GM13976 (cell line): Measurements from ENCODE around the gene MAGEF1.

Source experiments
- DNase-seq: peaks from one replicate; pipeline ENCODE4 v3.0.0; 2012; ENCODE audit warnings: low spot score
- in situ Hi-C: fragments of 300-500 bp; cut with MboI; formaldehyde crosslinking; loops from one replicate; pipeline ENCODE4 v1.12.0; 2022; ENCODE audit warnings: low sequenced_read_pairs, mixed read lengths, inconsistent platforms; ENCODE audit not compliant: unreplicated experiment
- TF ChIP-seq, protein P1 (sequence below): IDR thresholded peaks from 2 replicates; pipeline ENCODE4 v1.5.1; 2012; ENCODE audit warnings: borderline replicate concordance, mild to moderate bottlenecking; ENCODE audit not compliant: insufficient read depth; ENCODE audit errors: extremely low read depth, missing control alignments, control extremely low read depth

MAGEF1 gene

DNA sequence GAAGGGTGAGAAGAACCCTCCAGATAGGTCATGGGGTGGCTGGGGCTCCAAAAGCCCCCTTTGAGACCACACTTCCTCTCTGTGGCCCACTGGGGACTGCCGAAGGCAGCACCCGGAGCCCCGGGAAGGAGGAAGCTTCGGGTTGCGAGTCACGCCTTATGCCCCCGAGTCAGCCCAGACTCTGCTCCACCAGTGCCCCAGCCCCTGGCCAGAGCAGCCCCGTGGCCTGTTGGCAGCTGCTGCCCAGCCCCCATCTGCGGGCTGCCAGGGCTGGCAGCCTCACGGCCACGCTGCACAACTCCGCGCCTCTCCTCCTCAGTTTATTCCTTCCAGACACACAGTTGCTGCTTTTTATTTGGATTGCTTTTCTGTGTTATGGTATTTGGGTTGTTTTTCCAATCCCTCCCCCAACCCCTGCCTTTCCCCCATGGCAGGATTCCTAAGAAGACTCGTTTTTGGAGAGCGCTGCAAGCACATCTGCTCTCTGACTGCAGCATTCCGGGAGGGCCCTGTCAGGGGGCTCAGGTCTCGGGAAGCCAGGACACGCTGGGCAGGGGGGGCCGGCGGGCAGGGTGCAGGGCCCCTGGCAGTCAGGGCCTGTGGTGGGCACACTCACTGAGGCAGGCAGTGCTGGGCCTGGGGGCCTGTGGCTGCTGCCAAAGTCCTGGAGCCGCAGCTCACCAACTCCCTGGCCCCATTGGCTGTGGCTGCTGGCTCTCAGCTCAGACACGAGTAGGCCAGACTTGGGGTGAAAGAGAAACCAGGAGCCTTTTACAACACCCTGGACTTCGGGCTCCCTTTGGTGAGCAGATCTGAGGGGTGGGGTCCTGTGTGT is 20.2 kb downstream of the MAGEF1 start:
- in situ Hi-C loops = no loop called here
- TF ChIP-seq, protein P1, sequence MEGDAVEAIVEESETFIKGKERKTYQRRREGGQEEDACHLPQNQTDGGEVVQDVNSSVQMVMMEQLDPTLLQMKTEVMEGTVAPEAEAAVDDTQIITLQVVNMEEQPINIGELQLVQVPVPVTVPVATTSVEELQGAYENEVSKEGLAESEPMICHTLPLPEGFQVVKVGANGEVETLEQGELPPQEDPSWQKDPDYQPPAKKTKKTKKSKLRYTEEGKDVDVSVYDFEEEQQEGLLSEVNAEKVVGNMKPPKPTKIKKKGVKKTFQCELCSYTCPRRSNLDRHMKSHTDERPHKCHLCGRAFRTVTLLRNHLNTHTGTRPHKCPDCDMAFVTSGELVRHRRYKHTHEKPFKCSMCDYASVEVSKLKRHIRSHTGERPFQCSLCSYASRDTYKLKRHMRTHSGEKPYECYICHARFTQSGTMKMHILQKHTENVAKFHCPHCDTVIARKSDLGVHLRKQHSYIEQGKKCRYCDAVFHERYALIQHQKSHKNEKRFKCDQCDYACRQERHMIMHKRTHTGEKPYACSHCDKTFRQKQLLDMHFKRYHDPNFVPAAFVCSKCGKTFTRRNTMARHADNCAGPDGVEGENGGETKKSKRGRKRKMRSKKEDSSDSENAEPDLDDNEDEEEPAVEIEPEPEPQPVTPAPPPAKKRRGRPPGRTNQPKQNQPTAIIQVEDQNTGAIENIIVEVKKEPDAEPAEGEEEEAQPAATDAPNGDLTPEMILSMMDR = no peak
- DNase-seq = no peak

DNA sequence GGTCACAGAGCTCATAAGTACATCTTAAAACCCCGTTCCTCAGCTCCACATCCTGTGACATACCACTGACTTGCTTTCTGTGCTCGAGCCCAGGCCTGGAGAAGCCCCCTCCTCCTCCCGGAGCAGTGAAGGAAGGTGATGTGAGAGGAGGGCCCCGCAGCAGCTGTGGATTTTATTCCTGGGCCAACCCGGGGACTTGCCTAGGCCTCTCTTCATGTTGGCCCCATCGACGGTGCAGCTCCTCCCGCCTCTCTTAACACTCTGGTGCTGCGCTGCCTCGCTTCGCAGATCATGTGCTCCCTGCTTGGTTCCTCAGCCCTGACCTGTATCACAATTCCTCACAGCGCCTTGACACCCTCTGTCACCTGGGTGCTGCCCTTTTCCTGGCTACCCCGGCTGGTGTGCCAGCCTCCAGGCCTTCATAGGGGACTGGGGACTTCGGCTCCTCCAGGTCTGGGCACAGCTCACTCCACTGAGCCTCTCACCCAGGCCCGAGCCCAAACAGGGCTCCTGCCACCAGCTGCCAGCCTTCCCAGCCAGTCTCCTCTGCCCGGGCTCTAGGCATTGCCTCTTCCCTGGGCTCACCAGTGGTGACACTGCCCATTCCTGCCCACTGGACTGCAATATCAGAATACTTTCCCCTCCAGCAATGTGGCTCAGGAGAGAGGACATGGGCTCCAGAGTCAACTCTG is 21.5 kb downstream of the MAGEF1 start:
- DNase-seq = no peak
- TF ChIP-seq, protein P1 = no peak

GRCh38 chr3:184688882-184689271 is 23.0 kb downstream of the MAGEF1 start:
- TF ChIP-seq, protein P1 = no peak
- in situ Hi-C loops = no loop called here
- no peak for DNase-seq

More for the DNA sequence above, 21.5 kb downstream of the MAGEF1 start:
- in situ Hi-C loops = no loop called here

DNA sequence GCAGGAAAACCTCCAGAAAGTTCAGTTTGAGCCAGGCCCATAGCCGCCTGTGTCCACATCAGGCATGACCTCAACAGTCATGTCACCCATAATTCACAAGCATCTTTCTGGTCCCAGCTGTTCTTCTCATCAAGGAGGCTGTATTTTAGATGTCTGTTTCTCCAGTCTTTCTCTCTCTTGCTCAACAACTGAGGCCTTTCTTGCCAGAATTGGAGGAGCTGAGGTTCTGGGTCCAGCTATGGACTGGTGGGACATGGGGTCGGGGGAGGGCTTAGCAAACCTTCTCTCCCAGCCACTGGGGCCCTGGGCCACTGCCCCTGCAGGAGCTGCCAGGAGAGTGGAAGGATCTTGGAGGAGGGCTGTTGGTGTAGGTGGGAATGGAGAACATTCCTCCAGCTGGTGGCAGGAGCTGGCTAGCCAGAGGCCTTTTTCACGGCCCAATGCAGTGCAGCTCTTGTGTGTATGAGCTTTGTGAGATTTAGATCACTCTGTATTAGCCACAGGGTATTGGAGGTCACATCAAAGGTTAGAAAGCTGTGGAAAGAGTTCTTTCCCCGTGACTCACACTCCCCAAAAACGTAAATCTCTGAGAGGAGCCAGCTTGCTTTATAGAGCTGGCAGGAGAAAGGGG is 23.5 kb downstream of the MAGEF1 start:
- TF ChIP-seq, protein P1 = no peak
- in situ Hi-C loops = no loop called here
- no peak for DNase-seq

- no peak for DNase-seq
- TF ChIP-seq, protein P1 = no peak
- in situ Hi-C loops = no loop called here
Measured at GRCh38 chr3:184687363-184688015, 24.4 kb downstream of the MAGEF1 start.

DNA sequence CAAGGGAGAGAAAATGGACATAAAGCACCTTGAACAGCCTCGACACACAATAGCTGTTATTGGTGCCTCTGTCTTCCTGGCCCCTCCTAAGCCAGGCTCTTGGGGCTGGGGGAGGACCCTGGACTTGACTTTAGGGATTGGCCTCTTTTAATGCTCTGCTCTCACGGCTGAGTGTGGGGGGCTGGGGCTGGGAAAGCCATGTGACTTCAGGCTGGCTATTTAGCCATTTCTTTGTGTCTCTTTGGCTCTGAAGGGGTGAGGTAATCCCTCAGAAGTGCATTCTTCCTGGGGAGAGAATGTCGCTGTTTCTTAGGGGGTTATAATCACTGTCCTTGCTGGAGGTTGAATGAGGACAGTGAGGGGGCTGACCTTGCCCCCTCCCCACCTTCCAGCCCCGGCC is 26.2 kb downstream of the MAGEF1 start:
- in situ Hi-C loops = no loop called here
- no peak for DNase-seq
- TF ChIP-seq, protein P1 = no peak
